ENCODE data around the gene PRL.

The PRL gene

GRCh38 chr6:22313796-22314195, 17.0 kb upstream of the PRL start:
- Histone ChIP-seq H3K4me1 (ENCODE audit: insufficient read depth, poor library complexity, severe bottlenecking) (no peaks in the 10 kb centered on the region), H3K36me3 (ENCODE audit: low read depth) (no peaks in the 10 kb centered on the region), H3K4me3 (ENCODE audit: severe bottlenecking) (no peak overlapping the region), H3K27me3 (ENCODE audit: insufficient read depth, poor library complexity, severe bottlenecking) (no peaks in the 10 kb centered on the region), H3K9me3 (ENCODE audit: severe bottlenecking) (no peaks in the 10 kb centered on the region), H3K27ac (ENCODE audit: poor library complexity, severe bottlenecking) (no peak overlapping the region)
- TF ChIP-seq, protein P1, sequence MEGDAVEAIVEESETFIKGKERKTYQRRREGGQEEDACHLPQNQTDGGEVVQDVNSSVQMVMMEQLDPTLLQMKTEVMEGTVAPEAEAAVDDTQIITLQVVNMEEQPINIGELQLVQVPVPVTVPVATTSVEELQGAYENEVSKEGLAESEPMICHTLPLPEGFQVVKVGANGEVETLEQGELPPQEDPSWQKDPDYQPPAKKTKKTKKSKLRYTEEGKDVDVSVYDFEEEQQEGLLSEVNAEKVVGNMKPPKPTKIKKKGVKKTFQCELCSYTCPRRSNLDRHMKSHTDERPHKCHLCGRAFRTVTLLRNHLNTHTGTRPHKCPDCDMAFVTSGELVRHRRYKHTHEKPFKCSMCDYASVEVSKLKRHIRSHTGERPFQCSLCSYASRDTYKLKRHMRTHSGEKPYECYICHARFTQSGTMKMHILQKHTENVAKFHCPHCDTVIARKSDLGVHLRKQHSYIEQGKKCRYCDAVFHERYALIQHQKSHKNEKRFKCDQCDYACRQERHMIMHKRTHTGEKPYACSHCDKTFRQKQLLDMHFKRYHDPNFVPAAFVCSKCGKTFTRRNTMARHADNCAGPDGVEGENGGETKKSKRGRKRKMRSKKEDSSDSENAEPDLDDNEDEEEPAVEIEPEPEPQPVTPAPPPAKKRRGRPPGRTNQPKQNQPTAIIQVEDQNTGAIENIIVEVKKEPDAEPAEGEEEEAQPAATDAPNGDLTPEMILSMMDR (IDR thresholded peaks at IDR 0.05; ENCODE audit: poor library complexity, severe bottlenecking): no peak
- ATAC-seq (ENCODE audit: low read depth): no peak
- DNase-seq (ENCODE audit: low spot score): no peak

GRCh38 chr6:22308939-22309338, 12.1 kb upstream of the PRL start:
- H3K36me3 ChIP-seq (ENCODE audit: low read depth): no peaks in the 10 kb centered on the region
- H3K9me3 ChIP-seq (ENCODE audit: severe bottlenecking): no peaks in the 10 kb centered on the region
- TF ChIP-seq, protein P1 (IDR thresholded peaks at IDR 0.05; ENCODE audit: poor library complexity, severe bottlenecking): no peak
- DNase-seq (ENCODE audit: low spot score) (no peak), ATAC-seq (ENCODE audit: low read depth) (no peak)
- no peak overlapping the region for H3K27ac ChIP-seq (ENCODE audit: poor library complexity, severe bottlenecking)
- no peaks in the 10 kb centered on the region for H3K4me1 ChIP-seq (ENCODE audit: insufficient read depth, poor library complexity, severe bottlenecking)
- H3K4me3 ChIP-seq (ENCODE audit: severe bottlenecking): no peak overlapping the region
- H3K27me3 ChIP-seq (ENCODE audit: insufficient read depth, poor library complexity, severe bottlenecking): no peaks in the 10 kb centered on the region

DNA sequence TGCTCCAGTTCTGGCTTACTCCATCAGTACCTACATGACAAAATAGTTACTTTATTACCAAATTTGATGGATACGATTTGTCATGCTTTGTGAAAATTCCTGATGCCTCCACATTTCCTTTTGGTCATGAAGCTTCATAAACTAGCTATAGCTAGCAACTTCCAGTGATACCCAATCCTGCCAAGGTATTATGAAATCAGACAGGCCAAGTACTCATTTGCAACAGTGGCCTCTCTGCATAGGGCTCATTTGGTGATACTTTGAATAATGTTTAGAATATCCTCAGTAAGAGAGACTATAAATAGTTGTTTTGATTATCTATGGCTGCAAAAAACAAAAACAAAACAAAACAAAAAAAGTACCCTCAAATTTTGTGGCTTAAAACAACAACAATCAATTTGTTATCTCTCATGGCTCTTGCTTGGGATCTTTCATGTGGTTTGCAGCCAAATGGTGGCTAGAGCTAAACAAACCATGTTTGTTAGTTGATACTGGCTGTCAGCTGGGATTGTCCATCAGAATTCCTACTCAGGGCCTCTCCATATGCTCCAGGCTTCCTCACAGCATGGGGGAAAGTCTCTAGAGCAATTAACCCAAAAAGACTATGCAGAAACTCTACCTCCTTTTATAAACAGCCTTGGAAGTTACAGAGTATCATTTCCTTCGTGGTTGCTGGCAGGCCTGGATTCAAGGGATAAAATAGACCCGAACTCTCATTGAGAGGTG, 10.1 kb upstream of the PRL start:
- Histone ChIP-seq H3K9me3 (ENCODE audit: severe bottlenecking) (no peaks in the 10 kb centered on the region), H3K27me3 (ENCODE audit: insufficient read depth, poor library complexity, severe bottlenecking) (no peaks in the 10 kb centered on the region), H3K4me1 (ENCODE audit: insufficient read depth, poor library complexity, severe bottlenecking) (no peaks in the 10 kb centered on the region), H3K4me3 (ENCODE audit: severe bottlenecking) (no peak overlapping the region), H3K36me3 (ENCODE audit: low read depth) (no peaks in the 10 kb centered on the region), H3K27ac (ENCODE audit: poor library complexity, severe bottlenecking) (no peak overlapping the region)
- TF ChIP-seq, protein P1 (IDR thresholded peaks at IDR 0.05; ENCODE audit: poor library complexity, severe bottlenecking): no peak
- DNase-seq (ENCODE audit: low spot score) (no peak), ATAC-seq (ENCODE audit: low read depth) (no peak)

DNA sequence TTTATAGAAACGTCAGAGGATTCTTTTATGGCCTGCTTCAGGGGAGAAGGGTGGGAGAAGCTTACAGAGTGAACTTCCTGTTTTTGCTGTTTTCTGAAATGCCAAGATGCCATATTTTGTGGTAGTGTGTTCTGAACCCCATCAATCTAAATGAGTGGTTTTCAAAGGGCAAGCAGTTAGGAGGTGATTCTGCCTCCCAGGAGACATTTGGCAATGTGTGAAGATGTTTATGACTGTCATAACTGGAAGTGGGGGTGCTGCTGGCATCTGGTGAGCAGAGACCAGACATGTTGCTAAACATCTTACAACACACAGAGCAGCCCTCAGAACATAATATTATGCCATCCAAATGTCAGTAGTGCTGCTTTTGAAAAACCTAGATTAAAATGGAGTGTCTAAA, 6.0 kb upstream of the PRL start:
- TF ChIP-seq, protein P1 (IDR thresholded peaks at IDR 0.05; ENCODE audit: poor library complexity, severe bottlenecking): no peak
- Histone ChIP-seq H3K9me3 (ENCODE audit: severe bottlenecking) (no peaks in the 10 kb centered on the region), H3K27me3 (ENCODE audit: insufficient read depth, poor library complexity, severe bottlenecking) (no peaks in the 10 kb centered on the region), H3K4me1 (ENCODE audit: insufficient read depth, poor library complexity, severe bottlenecking) (no peaks in the 10 kb centered on the region), H3K36me3 (ENCODE audit: low read depth) (no peaks in the 10 kb centered on the region), H3K4me3 (ENCODE audit: severe bottlenecking) (no peak overlapping the region), H3K27ac (ENCODE audit: poor library complexity, severe bottlenecking) (no peak overlapping the region)
- no peak for DNase-seq (ENCODE audit: low spot score)
- no peak for ATAC-seq (ENCODE audit: low read depth)

DNA sequence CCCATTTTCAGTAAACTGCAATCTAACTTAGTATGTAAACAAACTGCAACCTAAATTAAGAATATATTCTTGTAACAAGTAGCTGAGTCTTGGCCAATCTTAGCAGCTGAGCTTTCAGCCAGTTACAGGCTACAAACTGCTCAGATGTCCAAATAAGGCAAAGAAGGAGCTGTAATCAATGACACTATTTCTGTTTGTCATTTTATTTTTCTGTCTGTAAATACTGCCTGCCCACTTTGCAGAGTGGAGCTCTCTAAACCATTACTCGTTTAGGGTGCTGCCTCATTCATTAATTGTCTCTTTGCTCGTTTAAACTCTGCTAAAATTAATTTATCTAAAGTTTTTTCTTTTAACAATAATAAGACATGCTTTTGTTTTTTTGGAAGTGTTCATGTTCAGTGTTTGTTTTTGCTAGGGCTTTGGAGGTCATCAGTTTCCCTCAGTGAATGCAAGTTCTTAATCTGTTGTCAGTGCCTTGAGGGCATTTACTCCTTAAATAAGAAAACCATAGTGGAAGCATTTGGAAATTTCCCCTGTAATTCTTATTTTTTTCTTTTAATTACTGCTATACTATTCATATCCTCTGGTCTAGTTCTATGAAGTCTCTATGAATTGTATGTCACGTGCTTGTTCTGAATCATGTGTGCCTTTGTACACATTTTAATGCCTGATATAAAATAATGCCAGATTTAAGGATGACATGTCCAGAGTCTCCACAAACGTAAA, 3.6 kb upstream of the PRL start:
- no peak overlapping the region for H3K27ac ChIP-seq (ENCODE audit: poor library complexity, severe bottlenecking)
- H3K4me3 ChIP-seq (ENCODE audit: severe bottlenecking): no peak overlapping the region
- no peaks in the 10 kb centered on the region for H3K27me3 ChIP-seq (ENCODE audit: insufficient read depth, poor library complexity, severe bottlenecking)
- no peak for ATAC-seq (ENCODE audit: low read depth)
- TF ChIP-seq, protein P1 (IDR thresholded peaks at IDR 0.05; ENCODE audit: poor library complexity, severe bottlenecking): no peak
- no peaks in the 10 kb centered on the region for H3K4me1 ChIP-seq (ENCODE audit: insufficient read depth, poor library complexity, severe bottlenecking)
- no peaks in the 10 kb centered on the region for H3K36me3 ChIP-seq (ENCODE audit: low read depth)
- no peaks in the 10 kb centered on the region for H3K9me3 ChIP-seq (ENCODE audit: severe bottlenecking)
- no peak for DNase-seq (ENCODE audit: low spot score)
